ENCODE results near the gene FCHSD1. TPM values are rescaled to one million over a fixed set of nuclear protein-coding genes. Genes with fewer than 3 reads are reported as not detected.

FCHSD1 gene
- total RNA-seq: 19.7 and 23.1 TPM in 2 replicates

DNA sequence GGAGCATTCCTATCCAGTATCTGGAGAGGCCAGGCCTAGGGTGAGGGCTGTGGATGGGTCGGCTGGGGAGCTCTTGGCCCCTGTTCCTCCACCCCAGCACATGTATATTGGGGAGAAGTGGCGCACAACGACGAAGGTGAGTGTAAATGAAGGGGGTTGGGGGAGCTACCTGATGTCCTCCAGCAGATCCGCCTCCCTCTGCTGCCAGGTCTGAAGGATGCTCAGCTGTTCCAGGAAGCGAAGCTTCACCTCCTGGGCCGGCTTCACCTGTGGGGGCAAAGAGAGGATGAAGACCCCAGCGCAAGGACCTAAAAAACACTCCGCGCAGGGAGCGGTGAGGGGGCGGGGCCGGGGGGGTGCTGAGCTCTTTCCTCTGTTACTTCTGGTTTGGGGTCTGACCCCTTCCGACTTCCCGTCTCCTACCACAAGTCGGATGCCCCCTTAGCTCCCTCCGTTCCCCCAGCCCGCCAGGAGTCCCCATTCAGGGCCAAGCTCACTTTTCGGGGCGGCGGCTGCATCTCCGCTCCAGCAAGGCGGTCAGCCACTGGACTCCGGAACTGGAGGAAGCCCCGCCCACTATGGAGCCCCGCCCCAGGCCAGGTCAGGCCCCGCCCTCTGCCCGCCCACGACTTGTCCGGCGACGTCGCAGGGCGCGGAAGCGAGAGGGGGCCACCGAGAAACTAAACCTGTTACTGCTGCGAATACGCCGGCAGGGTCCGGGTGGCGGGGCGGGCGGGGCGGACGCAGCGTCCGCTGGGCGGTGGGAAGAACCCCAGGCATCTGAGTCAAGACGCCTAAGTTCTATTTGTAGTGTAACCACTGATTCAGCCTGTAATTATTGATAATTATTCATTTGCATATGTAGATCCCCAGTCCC lies at the start of gene FCHSD1:
Gene FCHSD1, minus strand, starts transcription at position 568 of the 877 bp plus-strand sequence. Its CDS starts 50 bp downstream, at position 518.

DNA sequence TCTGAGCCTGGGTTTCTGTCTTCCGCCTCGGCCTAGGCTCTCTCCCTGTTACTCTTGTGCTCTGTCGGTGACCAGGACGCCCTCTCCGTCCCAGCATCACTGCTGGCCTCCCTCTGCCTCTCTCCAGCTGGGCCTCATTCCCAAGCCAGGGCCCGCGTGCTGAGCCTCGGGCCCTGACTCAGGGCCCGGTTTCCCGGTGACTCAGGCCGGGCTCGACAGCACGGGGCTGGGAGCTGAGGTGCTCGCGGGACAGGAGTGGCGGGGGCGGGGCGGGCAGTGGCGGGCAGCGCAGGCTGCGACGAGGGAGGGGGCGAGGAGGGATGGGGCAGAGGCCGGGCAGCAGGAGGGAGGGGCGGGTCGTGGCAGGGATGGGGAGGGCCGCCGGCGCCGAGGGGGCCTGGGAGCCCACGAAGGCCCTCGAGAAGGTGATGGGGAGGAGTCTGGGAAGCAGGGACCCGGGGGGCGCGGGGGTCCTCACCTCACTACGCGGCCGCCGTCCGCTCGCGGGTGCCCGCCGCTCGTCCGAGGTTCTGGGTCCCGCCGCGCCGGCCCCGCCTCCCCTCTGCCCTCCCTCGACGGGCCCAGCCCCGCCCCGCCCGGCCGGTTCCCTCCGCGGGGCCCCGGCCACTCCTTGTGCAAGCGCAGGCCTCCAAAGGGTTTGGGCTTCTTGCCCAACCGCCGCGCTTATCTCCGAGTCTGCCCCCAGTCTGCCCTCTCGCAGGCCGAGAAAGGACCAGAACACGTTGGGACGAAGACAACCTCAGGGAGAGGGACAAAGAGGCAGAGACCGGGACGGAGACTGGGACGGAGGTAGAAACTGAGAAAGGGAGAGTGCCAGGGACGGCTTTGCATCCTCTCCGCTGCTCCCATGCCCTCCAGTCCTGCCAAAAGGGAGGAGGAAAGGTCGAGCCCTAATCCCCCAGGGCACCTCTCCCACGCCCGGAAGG lies 30.8 kb upstream of the FCHSD1 start, which contains the start of gene ARAP3:
Gene ARAP3, minus strand, starts transcription at position 536 of the 947 bp plus-strand sequence. CDS start 1,744 bp downstream, outside the sequence.

DNA sequence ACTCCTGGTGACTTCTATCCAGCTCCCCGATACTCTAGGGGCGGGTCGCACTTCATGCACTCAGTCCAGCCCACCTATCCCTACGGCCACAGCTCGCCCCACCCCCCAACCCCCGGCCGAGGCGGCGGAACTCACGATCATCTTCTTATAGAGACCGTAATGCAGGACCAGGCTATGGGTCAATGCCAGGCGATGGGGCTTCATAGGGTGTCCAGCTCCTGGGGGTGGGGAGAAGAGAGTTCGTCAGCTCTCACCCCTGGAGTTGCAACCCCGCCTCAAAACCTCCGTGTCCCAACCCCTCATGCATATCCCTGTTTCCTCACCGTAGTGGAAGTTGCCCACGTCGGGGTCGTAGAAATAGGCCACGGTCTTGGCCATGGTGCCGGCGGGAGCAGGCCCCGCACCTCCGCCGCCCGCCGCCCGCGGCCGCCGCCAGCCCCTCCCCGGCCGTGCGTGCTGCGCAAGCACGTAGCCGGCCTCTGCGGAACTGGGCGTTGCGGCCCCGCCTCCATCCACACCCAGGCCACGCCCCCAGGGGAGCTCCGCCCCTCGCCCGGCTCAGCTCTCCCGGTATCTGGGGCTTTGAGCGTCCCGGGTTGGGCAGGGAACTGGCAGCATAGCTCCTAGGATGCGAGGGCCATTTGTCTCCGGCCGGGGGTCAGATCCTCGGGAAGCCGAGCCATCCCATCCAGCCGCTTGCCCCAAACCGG lies 14.7 kb downstream of the FCHSD1 start, which contains the start of the genes HDAC3 and RELL2:
Gene HDAC3, minus strand, starts transcription at position 437 of the 710 bp plus-strand sequence. Its CDS starts 59 bp downstream, at position 378.
Gene RELL2, plus strand, starts transcription at position 585 of the 710 bp plus-strand sequence. CDS start 1,229 bp downstream, outside the sequence.

DNA sequence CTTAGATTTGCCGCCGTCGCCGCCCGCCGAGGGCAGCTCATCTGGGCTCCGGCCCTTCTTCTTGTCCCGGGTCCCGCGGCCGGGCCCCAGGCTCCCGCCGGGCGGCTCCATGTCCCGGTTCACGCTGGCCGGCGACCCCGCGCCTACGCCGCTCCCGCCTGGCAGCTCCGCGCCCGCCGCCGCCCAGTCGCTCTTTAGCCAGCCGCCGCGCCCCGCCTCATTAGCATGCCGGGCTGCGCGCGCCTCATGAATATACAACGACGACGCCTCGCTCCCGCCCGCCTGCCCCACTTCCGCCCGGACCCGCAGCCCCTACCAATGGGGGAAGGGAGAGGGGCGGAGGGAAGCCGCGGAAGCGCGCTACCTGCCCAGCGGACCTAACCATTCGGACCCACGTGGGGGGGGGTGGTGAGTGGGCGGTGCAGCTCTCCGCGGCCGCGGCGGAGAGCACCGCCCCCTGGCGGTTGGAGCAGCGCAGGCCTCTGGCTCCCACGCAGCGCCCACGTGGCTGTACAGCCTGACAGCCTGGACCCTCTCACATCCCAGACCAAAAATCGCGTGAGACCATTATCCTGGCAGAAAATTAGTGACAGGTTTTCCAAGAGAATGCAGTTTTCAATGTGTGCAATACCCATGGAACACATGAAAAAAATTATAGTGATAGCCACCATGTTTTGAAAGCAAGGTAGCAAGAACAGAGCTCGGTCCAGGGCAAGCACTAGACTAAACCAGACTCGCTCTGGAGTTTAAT lies 32.2 kb downstream of the FCHSD1 start, which contains the start of gene DIAPH1:
Gene DIAPH1, minus strand, starts transcription at position 197 of the 751 bp plus-strand sequence. Its CDS starts 86 bp downstream, at position 111.

Other genes starting within 250 kb of the FCHSD1 start
- 1.4 and 2.5 TPM in 2 replicates for gene PCDHGA9, start 248.6 kb downstream of the FCHSD1 start, total RNA-seq
- 0.93 and 1.4 TPM in 2 replicates for gene PCDHGB6, start 243.4 kb downstream of the FCHSD1 start, total RNA-seq
- gene PCDHGA10, start 238.4 kb downstream of the FCHSD1 start, total RNA-seq: 6.9 and 8.6 TPM in 2 replicates
- 8.3 and 12.5 TPM in 2 replicates for gene PCDHGB7, start 233.7 kb downstream of the FCHSD1 start, total RNA-seq
- 11.7 and 12.9 TPM in 2 replicates for gene PCDHGA11, start 230.4 kb downstream of the FCHSD1 start, total RNA-seq
- 18.8 and 27.2 TPM in 2 replicates for gene PCDHGA12, start 220.9 kb downstream of the FCHSD1 start, total RNA-seq
- gene PCDHGC3, start 175.5 kb downstream of the FCHSD1 start, total RNA-seq: 55.5 and 77.5 TPM in 2 replicates
- gene PCDHGC4, start 166.4 kb downstream of the FCHSD1 start, total RNA-seq: 0.23 and 0.26 TPM in 2 replicates
- 0.43 and 0.58 TPM in 2 replicates for gene PCDHGC5, start 162.3 kb downstream of the FCHSD1 start, total RNA-seq
- 20.5 and 27.1 TPM in 2 replicates for gene DIAPH1, start 32.4 kb downstream of the FCHSD1 start, total RNA-seq
- gene HDAC3, start 14.6 kb downstream of the FCHSD1 start, total RNA-seq: 39.7 and 53.9 TPM in 2 replicates
- 3.5 and 4.4 TPM in 2 replicates for gene RELL2, start 14.4 kb downstream of the FCHSD1 start, total RNA-seq
- 8.3 and 9.5 TPM in 2 replicates for gene ARAP3, start 30.8 kb upstream of the FCHSD1 start, total RNA-seq
- 5.6 and 7.5 TPM in 2 replicates for gene PCDH1, start 227.0 kb upstream of the FCHSD1 start, total RNA-seq

All from pericardium fibroblast (primary cell).